Pons (tissue), 1 donor: Measurements from ENCODE around the gene SDHB.

Source experiments
- DNase-seq: peaks from one replicate; pipeline ENCODE4 v3.0.0-alpha.2; 2016; ENCODE audit warnings: low spot score

SDHB gene

GRCh38 chr1:16986560-16986959 lies 67.3 kb downstream of the SDHB start:
- DNase-seq = no peak

GRCh38 chr1:16986113-16986512 lies 67.7 kb downstream of the SDHB start:
- DNase-seq = no peak

DNA sequence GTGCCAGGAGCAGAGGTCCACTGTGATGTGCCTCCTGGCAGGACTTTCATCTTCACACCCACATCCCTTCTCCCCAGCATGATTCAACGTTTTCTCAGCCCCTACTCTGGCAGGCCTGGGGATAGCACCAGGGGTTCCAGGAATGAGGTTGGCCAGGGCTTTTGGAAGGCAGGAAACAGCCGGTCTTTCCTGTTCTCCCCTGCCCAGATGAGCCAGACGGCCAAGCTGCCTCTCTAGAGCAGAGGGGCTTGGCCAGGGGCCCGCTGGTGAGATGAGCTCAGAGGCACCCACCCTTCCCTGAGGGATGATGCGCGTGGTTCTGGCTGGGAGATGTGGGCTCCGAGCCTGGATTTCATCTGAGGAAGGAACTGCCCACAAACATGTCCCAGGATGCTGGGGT lies 69.1 kb downstream of the SDHB start:
- no peak for DNase-seq

GRCh38 chr1:16983649-16984048 lies 70.2 kb downstream of the SDHB start:
- DNase-seq = no peak

DNA sequence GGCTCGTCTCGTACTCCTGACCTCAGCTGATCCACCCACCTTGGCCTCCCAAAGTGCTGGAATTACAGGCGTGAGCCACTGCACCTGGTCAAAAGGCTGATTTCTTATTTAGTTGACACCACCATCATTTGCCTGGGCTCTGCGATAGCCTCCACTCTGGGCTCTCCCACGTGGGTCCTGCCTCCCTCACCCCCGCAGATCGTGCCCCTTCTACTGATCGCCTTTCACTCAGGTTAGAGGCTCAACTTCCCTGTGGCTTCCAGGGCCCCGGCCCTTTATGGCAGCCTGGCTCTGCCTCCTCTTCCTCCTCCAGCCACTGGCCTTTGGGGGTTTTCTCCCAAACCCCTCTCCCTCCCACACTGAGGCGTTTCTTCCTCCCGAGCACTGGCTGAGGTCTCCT lies 70.9 kb downstream of the SDHB start:
- no peak for DNase-seq

DNA sequence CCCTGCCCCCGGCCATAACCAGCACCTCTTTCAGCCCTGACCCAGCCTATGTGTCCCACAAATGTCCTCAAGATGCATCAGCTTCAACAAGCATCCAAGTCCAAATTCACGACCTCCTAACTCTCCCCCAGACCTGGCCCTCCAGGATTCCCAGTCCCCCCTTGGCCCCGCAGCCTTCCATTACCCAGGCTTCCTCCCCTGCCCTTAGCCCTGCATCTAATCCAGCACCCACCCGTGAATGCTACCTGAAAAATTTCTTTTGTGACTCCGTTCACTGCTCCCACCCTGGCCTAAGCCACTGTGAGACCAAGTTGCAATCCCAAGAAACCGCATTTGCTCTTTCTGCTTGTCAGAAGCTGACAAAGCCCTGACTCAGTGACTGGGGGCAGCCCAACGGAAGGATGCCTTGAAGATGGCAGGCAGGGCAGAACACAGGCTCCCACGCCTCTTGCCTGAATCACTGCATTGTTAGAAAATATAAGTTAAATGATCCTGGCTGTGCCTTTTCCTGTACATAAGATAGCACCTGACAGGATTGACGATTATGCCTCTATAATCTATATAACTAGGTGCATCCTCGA lies 72.5 kb downstream of the SDHB start:
- DNase-seq = no peak

- DNase-seq = no peak
Measured at GRCh38 chr1:16980473-16981268, 73.2 kb downstream of the SDHB start, which contains the start of gene MFAP2. MFAP2 (minus strand) TSS chr1:16980620; CDS start chr1:16978273, 2,347 bp downstream.

DNA sequence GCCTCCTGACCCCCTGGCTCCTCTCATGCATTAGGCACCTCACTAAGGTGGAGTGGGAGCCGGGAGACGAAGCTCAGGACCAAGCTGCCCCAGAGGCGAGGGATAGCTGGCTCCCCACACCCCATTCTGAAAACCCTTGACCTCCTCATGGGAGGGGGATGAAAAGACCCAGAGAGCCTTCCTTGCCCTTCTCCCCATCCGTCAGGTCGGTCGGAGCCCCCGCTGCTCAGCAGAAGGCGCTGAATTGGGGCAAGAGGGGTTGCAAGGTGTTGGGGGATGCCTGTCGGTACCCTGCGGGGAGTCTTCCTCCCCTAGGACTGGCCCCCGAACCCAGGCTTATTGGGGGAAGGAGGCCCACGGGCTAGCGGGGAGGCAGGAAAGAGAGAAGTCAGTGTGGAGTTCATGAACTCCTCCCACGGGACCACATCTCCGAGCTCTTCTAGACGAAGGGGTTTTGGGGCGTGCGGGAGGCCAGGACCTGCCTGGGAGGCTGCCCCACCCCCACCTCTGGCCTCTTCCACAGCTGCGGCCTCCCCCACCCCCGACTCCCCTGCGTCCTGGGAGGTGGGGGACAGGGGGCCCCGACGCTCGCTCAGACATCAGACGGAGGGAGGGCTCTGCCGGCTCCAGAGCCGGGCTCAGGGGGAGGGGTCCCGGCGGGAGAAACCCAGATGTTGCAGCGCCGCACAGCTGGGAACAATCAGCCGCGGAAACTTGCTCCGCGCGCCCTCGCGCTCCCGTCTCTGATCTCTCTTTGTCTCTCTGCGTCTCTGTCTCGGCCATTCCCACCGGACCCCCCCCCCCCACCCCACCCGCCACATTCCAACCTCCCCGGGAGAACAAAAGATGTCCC lies 74.1 kb downstream of the SDHB start:
- no peak for DNase-seq

- no peak for DNase-seq
Measured at GRCh38 chr1:16978567-16979474, 75.0 kb downstream of the SDHB start.

GRCh38 chr1:16978139-16978538 lies 75.7 kb downstream of the SDHB start:
- DNase-seq = no peak

DNA sequence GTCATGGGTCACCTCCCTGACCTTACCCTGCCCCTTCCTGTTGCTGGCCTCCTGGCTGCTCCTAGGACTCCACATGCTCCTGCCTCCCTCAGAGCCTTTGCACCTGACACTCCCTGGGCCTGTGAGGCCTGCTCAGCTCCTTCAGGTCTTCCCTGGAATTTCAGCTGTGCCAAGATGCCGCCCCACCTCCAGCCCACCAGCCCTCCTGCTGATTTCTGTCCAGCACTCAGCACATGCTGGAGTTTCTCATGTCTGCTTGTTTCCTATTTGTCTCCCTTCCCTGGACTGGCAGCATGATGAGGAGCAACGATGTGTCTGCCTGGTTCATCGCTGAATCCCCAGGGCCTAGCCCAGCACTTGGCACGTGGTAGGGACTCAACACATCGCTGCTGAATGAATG lies 76.5 kb downstream of the SDHB start:
- no peak for DNase-seq

GRCh38 chr1:16976966-16977365 lies 76.9 kb downstream of the SDHB start:
- DNase-seq = no peak

DNA sequence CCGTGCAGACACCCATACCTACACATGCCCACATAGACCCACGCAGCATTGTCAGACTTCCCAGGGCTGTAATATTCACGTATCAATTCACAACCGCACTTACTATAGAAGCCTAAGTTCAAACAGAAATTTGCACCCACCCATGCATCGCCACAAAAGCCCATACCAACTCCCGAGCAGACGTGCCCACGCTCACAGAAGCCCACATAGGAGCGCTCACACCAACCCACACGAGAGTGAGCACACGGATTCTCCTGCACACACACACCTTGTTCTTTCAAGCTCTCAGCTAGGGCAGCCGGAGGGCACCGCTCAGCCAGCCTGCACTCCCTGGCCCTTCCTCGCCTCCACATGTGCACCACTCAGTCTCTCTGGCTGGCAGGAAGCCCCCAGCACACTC lies 78.0 kb downstream of the SDHB start:
- DNase-seq = no peak

DNA sequence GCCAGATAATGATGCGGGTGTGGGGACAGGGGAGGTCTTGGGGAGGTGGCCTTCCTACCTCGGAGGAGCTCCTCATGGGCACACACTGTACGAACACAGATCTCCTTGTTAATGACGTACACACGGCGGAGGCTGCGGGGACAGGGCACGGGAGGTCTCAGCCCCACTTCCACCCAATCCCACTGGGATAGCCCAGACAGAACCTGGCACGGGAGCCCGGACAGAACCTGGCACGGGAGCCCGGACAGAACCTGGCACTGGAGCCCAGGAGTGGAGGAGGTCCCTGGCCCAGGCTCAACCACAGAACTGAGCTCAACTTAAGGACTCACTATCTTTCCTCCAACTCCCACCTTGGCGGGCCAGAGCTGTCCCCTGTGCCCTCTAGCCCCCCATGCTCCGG lies 78.6 kb downstream of the SDHB start:
- no peak for DNase-seq

- DNase-seq = no peak
Measured at GRCh38 chr1:16973215-16973614, 80.6 kb downstream of the SDHB start.

- DNase-seq = no peak
Measured at GRCh38 chr1:16972189-16972895, 81.5 kb downstream of the SDHB start.

- no peak for DNase-seq
Measured at GRCh38 chr1:16971341-16972188, 82.3 kb downstream of the SDHB start.

DNA sequence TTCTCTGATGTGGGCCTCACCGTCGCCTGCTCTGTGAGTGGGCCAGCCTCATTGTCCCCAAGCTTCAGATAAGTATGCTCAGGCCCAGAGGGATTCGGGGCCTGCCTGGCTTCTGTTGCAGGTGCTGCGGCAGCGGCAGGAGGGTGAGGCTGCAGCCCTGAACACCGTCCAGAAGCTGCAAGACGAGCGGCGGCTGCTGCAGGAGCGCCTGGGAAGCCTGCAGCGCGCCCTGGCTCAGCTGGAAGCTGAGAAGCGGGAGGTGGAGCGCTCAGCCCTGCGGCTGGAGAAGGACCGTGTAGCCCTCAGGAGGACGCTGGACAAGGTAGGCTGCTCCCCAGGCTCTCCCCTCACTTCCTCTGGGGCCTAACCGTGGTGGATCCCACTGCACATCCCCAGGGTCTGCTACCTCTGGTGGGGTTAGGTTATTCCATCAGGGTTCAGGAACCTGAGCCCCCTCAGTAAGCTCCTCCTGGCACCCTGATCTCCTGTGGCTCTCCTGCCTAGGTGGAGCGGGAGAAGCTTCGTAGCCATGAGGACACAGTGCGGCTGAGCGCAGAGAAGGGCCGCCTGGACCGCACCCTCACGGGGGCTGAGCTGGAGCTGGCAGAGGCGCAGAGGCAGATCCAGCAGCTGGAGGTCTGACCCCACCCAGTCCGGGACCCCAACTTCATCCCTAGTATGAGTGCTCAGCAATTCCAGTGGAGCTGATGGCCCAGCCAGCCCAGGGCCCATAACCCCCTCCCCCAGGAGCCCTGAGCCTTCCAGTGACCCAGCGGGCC lies 83.5 kb downstream of the SDHB start:
- no peak for DNase-seq

GRCh38 chr1:16969651-16970050 lies 84.2 kb downstream of the SDHB start:
- DNase-seq = no peak
